ENCODE measurements around the gene EGR1.
A peak's percentile ranks its signal among the peaks of the same experiment; 100 is the strongest.

- TF ChIP-seq, protein P1, sequence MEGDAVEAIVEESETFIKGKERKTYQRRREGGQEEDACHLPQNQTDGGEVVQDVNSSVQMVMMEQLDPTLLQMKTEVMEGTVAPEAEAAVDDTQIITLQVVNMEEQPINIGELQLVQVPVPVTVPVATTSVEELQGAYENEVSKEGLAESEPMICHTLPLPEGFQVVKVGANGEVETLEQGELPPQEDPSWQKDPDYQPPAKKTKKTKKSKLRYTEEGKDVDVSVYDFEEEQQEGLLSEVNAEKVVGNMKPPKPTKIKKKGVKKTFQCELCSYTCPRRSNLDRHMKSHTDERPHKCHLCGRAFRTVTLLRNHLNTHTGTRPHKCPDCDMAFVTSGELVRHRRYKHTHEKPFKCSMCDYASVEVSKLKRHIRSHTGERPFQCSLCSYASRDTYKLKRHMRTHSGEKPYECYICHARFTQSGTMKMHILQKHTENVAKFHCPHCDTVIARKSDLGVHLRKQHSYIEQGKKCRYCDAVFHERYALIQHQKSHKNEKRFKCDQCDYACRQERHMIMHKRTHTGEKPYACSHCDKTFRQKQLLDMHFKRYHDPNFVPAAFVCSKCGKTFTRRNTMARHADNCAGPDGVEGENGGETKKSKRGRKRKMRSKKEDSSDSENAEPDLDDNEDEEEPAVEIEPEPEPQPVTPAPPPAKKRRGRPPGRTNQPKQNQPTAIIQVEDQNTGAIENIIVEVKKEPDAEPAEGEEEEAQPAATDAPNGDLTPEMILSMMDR (IDR thresholded peaks at IDR 0.05; ENCODE audit: low read length), result peak; percentile 23; the same call in 1 of the 2 replicates
- peak; percentile 58 for TF ChIP-seq EZH2 (optimal IDR thresholded peaks at IDR 0.05; ENCODE audit: low read depth, low read length)
- TF ChIP-seq EZH2phosphoT487 (IDR thresholded peaks at IDR 0.05; ENCODE audit: low read length), result no peak
Observed at GRCh38 chr5:138465261-138466124, at the start of gene EGR1.

Data from MM.1S (cell line).